Activated T-helper 1 cell treated with Interleukin-2 at 50 U/mL for 16 hours (primary cell): ENCODE data around the gene PIKFYVE.
"Not testable (repeated sequence)": the region's sequence is repeated elsewhere in the genome, so short reads cannot be mapped to it uniquely, and the experiment has no call there.

ENCODE experiments used
- DNase-seq: peaks from one replicate; pipeline ENCODE4 v3.0.0-alpha.2; 2020; ENCODE audit warnings: low read depth

The PIKFYVE gene

GRCh38 chr2:208255557-208256106 lies 10.4 kb upstream of the PIKFYVE start:
- DNase-seq, result no peak

- DNase-seq, result no peak
Measured at GRCh38 chr2:208256192-208256782, 9.8 kb upstream of the PIKFYVE start.

- not testable (repeated sequence) for DNase-seq
Measured at GRCh38 chr2:208256849-208257813, 8.9 kb upstream of the PIKFYVE start.

GRCh38 chr2:208265371-208265800 lies 669 bp upstream of the PIKFYVE start:
- DNase-seq, result no peak

- no peak for DNase-seq
Measured at GRCh38 chr2:208266553-208266893, 468 bp downstream of the PIKFYVE start.

GRCh38 chr2:208266936-208267335 lies 881 bp downstream of the PIKFYVE start:
- no peak for DNase-seq

GRCh38 chr2:208267526-208267925 lies 1.5 kb downstream of the PIKFYVE start:
- not testable (repeated sequence) for DNase-seq

GRCh38 chr2:208268156-208268952 lies 2.3 kb downstream of the PIKFYVE start:
- DNase-seq, result no peak

GRCh38 chr2:208269091-208269490 lies 3.0 kb downstream of the PIKFYVE start:
- DNase-seq, result no peak

GRCh38 chr2:208274748-208275147 lies 8.7 kb downstream of the PIKFYVE start:
- no peak for DNase-seq

GRCh38 chr2:208278549-208278948 lies 12.5 kb downstream of the PIKFYVE start:
- DNase-seq, result no peak

GRCh38 chr2:208279236-208279635 lies 13.2 kb downstream of the PIKFYVE start:
- DNase-seq, result no peak

GRCh38 chr2:208280234-208280633 lies 14.2 kb downstream of the PIKFYVE start:
- DNase-seq, result no peak

GRCh38 chr2:208280933-208281332 lies 14.9 kb downstream of the PIKFYVE start:
- DNase-seq, result no peak

GRCh38 chr2:208285853-208286252 lies 19.8 kb downstream of the PIKFYVE start:
- no peak for DNase-seq

- DNase-seq, result no peak
Measured at GRCh38 chr2:208294482-208295024, 28.5 kb downstream of the PIKFYVE start.

- DNase-seq, result no peak
Measured at GRCh38 chr2:208295834-208296233, 29.8 kb downstream of the PIKFYVE start.

- DNase-seq, result no peak
Measured at GRCh38 chr2:208296610-208297009, 30.6 kb downstream of the PIKFYVE start.

GRCh38 chr2:208297961-208298360 lies 31.9 kb downstream of the PIKFYVE start:
- no peak for DNase-seq

GRCh38 chr2:208300847-208301618 lies 35.0 kb downstream of the PIKFYVE start:
- DNase-seq, result no peak

- no peak for DNase-seq
Measured at GRCh38 chr2:208304157-208304556, 38.1 kb downstream of the PIKFYVE start.
